GM19328 (cell line): ENCODE data around the gene ME3.

Experiments used
- ATAC-seq: cut with Tn5 transposase; IDR thresholded peaks from one replicate; pipeline ENCODE4 v1.9.1; 2021; ENCODE audit warnings: mild to moderate bottlenecking, moderate library complexity; ENCODE audit not compliant: unreplicated experiment

ME3 gene

GRCh38 chr11:86468169-86468568 lies 204.2 kb downstream of the ME3 start:
- ATAC-seq = no peak

- no peak for ATAC-seq
These were observed 207.8 kb downstream of the ME3 start for GRCh38 chr11:86464509-86465221.

- no peak for ATAC-seq
These were observed 208.5 kb downstream of the ME3 start for GRCh38 chr11:86463955-86464354.

DNA sequence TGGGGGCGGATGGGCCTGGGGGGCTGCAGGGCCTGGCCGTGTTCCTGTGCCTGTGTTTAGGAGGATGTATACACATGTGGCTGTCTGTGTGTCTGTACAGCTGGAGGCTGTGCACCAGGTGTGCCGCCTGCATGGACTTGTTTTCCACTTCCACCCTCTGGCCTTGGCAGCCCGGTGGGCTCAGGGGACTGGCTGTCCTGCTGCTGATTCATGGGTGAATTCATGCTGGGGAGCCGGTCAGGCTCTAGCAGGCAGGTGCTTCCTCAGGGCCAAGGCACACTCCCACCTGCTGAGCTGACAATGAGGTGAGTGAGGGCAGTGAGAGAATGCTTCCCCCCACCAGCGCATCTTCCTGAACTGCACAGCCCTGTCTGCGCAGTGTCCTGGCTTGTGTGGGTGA lies 209.3 kb downstream of the ME3 start:
- no peak for ATAC-seq

GRCh38 chr11:86461892-86462291 lies 210.5 kb downstream of the ME3 start:
- ATAC-seq = no peak

DNA sequence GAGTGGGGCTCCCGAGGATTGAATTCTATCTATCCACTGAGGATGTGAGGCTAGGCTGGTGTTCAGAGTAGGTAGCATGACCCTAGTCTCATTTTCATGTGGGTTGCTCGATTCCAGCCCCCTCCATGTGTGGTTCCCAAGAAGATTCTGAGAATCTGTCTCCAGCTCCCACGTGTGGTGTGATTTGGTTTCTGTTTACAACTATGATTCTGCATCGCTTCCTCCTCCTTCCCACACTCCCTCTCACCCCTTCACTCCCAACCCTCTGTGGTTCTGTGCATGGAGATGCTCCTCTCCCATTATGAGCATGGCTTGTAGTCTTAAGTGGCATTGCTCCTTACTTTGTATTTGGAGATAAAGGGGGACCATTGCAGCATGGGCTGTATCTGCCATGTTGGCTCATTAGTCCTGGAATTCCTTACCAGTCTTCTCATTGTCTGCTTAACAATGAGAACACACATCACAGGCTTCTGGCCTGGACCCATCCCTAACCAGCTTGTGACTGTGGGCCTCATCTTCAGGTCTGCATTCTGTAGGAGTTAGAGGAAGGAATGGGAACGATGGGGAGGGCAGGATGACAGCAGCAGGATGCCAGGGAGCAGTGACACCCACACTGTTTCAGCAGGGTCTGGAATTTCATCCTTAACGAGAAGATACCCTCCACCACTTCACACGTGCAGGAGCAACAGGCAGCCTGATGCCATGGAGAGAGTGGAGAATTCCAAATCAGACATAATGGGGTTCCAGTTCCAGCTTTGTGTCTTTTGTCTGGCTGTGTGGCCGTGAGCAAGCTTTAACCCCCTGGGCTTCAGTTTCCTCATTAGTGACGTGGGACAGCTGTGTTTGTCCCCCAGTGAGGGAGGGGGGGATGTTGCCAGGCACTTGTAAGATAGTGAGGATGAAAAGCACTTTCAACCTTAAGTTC lies 211.7 kb downstream of the ME3 start:
- ATAC-seq = no peak

DNA sequence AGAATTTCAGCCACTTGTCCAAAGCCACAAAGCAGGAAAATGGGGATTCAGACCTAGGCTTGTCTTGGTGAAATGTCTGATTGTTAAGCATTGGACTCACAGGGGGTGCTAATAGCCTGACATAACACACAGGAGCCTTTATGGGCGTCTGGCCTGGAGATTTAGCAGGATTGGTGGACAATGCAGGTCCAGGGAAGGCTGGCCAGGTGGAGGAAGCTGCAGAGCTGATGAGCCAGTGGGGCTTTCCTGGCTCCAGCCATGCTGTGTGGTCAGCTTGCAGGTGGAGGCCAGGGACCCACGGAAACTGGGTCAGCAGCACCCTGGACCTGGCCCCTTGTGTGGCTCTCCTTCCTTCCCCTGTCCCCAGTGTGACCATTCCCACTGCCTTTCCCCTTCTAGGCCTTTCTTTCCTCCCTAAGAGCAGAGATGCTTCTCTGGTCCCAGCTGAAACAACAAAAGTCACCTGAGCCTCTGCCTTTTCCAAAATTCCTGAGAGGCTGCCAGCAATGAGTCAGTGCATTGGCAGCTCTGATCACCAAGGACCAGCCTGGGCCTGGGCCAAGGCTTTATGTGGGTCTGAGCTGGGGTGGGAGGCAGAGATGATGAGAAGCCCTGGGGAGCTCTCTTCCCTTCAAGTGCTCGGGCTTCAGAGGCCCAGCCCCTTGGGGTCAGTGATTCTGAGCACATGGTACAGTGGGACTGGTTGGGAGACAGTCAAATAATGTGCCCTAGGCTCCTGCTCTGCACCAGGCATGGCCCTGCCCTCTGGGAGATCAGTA lies 212.5 kb downstream of the ME3 start:
- ATAC-seq = no peak

- ATAC-seq = no peak
These were observed 213.4 kb downstream of the ME3 start for GRCh38 chr11:86459002-86459385.

DNA sequence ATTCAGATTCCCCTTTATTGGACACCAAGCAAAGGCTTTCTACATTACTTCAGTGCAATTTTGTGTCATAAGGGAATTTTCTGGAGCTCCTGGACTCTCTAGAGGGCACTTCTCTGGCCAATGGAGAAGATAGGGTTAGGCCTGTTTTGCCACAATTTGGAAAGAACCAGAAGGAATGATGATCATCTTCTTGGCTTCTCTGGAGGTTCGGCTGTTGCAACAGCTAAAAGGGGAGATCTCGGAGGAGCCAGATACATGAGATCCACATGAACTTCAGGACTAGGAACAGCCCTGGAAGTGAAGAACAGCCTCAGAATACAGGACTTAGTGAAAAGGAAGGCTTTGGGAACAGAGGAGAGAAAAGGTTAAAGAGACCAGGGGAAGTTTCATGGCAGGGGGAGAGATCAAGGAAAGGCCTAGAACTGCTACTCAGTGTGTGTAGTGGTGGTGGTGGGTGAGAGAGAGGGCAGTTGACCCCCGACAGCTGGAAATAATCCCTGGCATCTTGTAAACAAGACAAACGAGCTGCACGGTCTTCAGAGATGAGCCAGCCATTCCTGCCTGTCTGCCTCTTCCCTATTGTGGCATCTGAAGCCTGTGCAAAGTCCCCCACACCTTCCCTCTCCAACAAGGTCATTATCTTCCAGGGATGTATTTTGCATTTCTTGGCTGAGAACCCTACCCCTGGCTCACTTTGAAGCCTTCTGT lies 214.0 kb downstream of the ME3 start:
- no peak for ATAC-seq

DNA sequence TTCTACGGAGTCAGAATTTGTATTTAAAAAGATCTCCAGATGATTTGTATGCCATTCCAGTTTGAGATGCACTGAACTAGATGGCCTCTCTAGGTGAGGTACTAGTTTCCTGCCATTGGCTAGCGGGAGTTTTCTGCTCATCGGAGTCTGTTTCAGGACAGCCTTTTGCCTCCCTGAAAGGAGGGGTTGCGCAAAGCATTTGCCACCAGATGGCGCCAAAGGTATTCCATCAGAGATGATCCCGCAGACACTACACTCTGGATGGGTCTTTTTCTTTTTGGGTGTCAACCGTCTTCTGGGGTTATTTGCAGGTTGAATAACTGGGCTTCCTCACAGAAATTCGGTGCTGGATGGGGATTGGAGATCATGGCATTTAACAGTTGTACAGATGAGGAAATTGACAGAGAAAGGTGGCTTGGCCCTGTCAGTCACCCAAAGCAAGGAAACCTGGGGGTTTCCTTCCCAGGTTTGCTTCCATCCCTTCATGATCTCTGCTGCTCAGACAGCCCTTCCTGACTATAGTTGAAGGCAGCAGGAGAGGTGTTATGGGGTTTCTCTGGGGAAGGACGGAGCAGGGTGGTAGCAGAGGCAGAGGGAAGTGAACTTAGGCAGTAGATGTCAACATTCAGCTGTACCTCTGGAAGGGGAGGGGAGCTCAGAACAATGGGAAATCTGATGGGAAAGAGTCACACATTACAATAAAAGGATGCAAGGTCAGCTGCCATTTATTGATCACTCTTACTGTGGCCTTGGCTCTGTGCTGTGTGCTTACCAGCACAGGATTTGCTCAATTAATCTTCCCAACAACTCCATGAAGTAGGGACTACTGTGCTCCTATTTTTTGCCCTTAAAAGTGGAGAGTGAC lies 216.1 kb downstream of the ME3 start:
- no peak for ATAC-seq

DNA sequence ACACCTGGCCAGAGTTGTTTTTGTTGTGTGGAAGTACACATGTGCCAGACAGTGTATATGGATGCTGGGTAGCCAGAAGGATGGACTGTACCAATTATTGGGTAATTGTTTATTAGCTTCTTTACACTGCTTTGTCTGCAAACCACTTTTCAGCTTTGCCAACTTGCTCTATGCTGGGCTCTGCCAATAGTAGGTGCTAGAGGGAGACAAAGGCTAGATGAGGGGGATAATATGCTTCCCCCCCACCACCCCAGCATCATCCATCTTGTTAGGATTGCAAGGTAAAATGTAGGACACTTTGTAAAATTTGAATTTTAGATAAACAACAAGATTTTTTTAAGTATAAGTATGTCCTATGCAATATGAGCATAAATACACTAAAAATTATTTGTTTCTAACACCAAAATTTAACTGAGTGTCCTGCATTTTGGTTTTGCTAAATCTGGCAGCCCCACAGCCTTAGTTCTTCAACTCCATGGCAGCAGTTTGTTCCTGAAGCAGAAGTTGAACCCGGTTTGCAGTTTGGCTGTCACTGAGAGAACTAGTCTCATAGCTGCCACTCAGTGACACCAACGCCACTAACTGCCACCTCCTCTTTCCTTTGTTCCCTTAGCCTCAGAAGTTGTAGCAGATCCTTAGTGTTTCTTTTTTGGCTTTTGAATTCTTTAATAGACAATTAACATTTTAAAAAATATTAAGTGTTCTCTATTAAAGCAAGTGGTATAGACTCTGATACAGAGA lies 219.0 kb downstream of the ME3 start:
- ATAC-seq = no peak

GRCh38 chr11:86449993-86450629 lies 222.3 kb downstream of the ME3 start:
- ATAC-seq = no peak

DNA sequence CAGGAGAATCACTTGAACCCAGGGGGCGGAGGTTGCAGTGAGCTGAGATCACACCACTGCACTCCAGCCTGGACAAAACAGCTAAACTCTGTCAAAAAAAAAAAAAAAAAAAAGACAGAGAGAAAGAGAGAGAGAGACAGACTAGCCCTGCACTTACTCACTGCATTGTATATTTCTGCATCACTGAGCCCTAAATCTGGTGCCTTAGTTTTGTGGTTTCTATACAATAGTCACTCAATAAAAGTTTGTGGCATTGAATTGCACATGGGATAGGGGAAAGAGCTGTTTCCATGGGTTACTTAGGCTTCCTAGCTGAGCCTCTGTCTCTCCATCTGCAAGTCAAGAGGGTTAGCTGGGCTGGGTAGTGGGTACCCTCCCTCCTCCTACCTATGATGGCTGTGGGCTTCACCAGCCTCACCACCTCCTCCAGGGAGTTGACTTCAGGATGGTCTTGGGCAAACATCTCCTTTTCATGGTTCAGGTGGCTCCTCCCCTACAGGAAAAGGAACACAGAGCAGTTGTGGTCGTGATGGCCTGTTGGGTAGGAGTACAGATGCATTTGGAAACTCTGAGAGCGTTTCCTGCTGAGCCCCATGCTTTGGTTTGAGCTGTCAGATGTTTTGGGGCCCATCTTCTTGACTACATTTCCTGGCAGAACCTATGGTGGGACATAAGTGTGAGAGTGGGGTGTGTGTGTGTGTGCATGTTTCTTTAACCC lies 224.5 kb downstream of the ME3 start:
- ATAC-seq = no peak

DNA sequence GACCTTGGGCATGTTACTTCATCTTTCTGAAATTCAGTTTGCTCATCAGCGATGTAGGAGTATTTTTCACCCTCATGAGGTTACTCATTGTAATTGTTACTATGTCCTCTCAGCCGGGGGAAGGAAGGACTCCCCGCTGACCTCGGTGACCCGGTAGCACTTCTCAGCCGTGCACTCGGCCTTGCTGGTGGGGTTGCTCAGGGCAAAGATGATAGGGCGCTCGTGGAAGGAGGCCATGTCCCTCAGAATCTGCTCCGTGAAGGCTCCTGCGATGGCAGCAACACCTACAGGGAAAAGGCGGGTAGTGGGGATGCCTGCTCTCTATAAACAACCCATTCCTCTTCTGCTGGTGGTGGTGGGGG lies 225.5 kb downstream of the ME3 start:
- ATAC-seq = no peak

DNA sequence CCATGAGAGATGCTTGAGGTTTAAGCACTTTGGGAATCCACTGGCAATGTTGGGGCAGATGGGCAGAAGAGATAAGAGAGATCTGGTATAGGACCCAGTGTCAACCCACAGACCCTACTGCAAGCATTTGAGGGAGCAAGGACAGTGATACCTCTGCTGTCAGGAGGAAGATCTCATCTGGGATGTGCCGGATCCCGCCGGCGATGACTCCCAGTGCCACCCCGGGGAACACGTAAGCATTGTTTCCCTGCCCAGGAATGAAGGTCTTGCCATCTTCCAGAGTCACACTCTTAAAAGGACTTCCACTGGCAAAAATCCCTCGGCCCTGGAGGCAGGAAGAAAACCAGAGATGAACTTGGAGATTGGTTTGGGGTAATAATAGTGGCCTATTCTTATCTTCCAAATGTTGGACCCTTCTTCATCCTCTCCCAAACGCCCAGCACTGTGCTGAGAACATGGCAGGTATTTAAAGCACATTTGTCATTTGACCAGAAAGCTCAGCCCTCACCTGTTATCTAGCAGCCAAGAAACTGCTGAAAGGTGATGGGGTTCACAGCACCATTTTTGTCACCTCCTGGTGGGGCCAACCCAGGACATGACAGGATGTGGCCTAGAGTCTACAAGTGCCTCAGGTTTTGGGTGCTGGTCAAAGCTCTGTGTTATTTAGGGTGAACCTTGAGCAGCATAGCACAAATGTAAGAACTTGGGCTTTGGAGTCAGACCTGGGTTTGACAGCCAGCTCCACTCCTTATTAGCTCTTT lies 226.1 kb downstream of the ME3 start:
- ATAC-seq = no peak

GRCh38 chr11:86444981-86445380 lies 227.4 kb downstream of the ME3 start:
- no peak for ATAC-seq

- no peak for ATAC-seq
These were observed 229.0 kb downstream of the ME3 start for GRCh38 chr11:86443415-86443814.
